SK-N-SH treated with all-trans-retinoic acid at 6 μM for 48 hours (cell line): ENCODE data around the gene HPGDS.

ENCODE experiments used
- CSDC2 ChIP-seq: fragments of 250-450 bp; sonication (Bioruptor Pico); IDR thresholded peaks from 2 replicates; pipeline ENCODE4 v1.5.0; 2020; ENCODE audit warnings: mild to moderate bottlenecking, moderate library complexity
- PATZ1 ChIP-seq: fragments of 250-450 bp; sonication (Bioruptor Pico); IDR thresholded peaks from 2 replicates; pipeline ENCODE4 v1.8.0; 2020; ENCODE audit warnings: mild to moderate bottlenecking, moderate library complexity, borderline replicate concordance
- RARB ChIP-seq: fragments of 250-450 bp; sonication (Bioruptor Pico); IDR thresholded peaks from 2 replicates; pipeline ENCODE4 v1.8.0; 2021; ENCODE audit warnings: mild to moderate bottlenecking, moderate library complexity
- ZFP3 ChIP-seq: fragments of 250-450 bp; sonication (Bioruptor Pico); IDR thresholded peaks from 2 replicates; pipeline ENCODE4 v1.5.0; 2020; ENCODE audit warnings: mild to moderate bottlenecking, moderate library complexity
- ZNF70 ChIP-seq: fragments of 450-650 bp; formaldehyde crosslinking; IDR thresholded peaks from 2 replicates; pipeline ENCODE4 v1.5.0; 2020; ENCODE audit warnings: mild to moderate bottlenecking, moderate library complexity

GRCh38 chr4:94336303-94336702 lies 6.3 kb downstream of the HPGDS start:
- no peak for TF ChIP-seq ZFP3 (CRISPR knock-in tag)
- no peak for TF ChIP-seq PATZ1
- no peak for TF ChIP-seq RARB (CRISPR knock-in tag)
- no peak for TF ChIP-seq CSDC2 (CRISPR knock-in tag)
- TF ChIP-seq ZNF70 (CRISPR knock-in tag), result no peak
